Tibial nerve (tissue), 4 donors: ENCODE measurements around the gene ELMO1. TPM values are rescaled to one million over a fixed set of nuclear protein-coding genes. Genes with fewer than 3 reads are reported as not detected.

ENCODE experiments used
- DNase-seq, 2 donors: peaks; one replicate each; pipeline ENCODE4 v3.0.0-alpha.2; 2019; ENCODE audit warnings: low spot score in 2 of 2
- H3K27ac ChIP-seq, 4 donors: fragments of 200-600 bp; sonication (generic) in 3 of 4; one replicate each; pipeline ENCODE4 v1.5.1; 2017 to 2019; ENCODE audit warnings: mild to moderate bottlenecking in 1 of 4
- H3K27me3 ChIP-seq, 2 donors: fragments of 200-600 bp; sonication (generic) in 1 of 2; one replicate each; pipeline versions ENCODE4 v1.5.1 to v1.6.0; 2017 to 2019
- H3K36me3 ChIP-seq, 3 donors: fragments of 200-600 bp; sonication (generic); one replicate each; pipeline ENCODE4 v1.5.1; 2018 to 2019
- H3K4me1 ChIP-seq, 4 donors: fragments of 200-600 bp; sonication (generic) in 3 of 4; one replicate each; pipeline ENCODE4 v1.5.1; 2017 to 2019
- H3K4me3 ChIP-seq, 4 donors: fragments of 200-600 bp; sonication (generic) in 3 of 4; one replicate each; pipeline ENCODE4 v1.5.1; 2017 to 2019; ENCODE audit warnings: mild to moderate bottlenecking in 1 of 4, moderate library complexity in 1 of 4
- H3K9me3 ChIP-seq, 4 donors: fragments of 200-600 bp; sonication (generic) in 3 of 4; one replicate each; pipeline ENCODE4 v1.5.1; 2017 to 2019
- CTCF ChIP-seq, 5 experiments: fragments of 200-600 bp in 3 of 5; fragments of 450-650 bp in 2 of 5; sonication (generic) in 3 of 5; IDR thresholded peaks; one replicate each; pipeline ENCODE4 v1.5.1; 2016 to 2019; ENCODE audit warnings: antibody characterized with exemption in 5 of 5, mild to moderate bottlenecking in 3 of 5, moderate library complexity in 2 of 5
- EP300 ChIP-seq, 2 donors: sonication (generic); formaldehyde crosslinking; IDR thresholded peaks; one replicate each; pipeline ENCODE4 v1.6.1; 2017; ENCODE audit warnings: antibody characterized with exemption in 2 of 2, mild to moderate bottlenecking in 1 of 2
- POLR2A ChIP-seq, 2 donors: fragments of 450-650 bp; IDR thresholded peaks; one replicate each; pipeline ENCODE4 v1.6.1; 2017; ENCODE audit warnings: antibody characterized with exemption in 2 of 2, mild to moderate bottlenecking in 2 of 2, moderate library complexity in 2 of 2
- WGBS, 2 donors: methylation state at CpG; one replicate each; pipeline ENCODE4 v1.1.5; 2018; 5-methylcytosine and 5-hydroxymethylcytosine counted together
- total RNA-seq, 4 donors: library from RNA; depleted of rRNA; stranded (reverse); fragments of >200 nt; gene quantifications; one replicate each; pipeline ENCODE4 v1.1.0, GENCODE V29; 2016

ELMO1 gene
- total RNA-seq, 4 donors from 2014 or later, result 196 to 328 (median 268) TPM

DNA sequence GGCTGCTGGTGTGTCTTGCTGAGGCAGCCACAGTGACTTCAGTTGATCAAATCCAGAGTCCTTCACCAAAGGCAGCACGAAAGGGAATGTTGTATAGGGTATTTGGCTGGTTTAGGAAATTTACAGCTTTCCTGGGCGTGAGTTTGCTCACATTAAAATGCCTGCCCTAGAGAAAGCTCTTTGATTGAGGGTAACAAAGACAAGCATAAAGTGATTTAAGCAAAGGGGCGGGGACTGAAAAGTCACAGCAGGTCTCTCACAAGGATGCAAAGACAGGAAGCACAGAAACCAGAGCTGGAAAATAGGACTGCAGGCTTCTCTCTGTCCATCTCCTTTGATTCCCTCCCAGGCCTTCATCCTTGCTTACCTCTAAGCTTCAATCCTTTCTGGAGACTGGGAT lies 139.2 kb downstream of the ELMO1 start:
- peak overlapping the region in 1 of 4 donors; percentile 18 for H3K27ac ChIP-seq
- no peaks in the 10 kb centered on the region for H3K27me3 ChIP-seq
- no peaks in the 10 kb centered on the region for H3K9me3 ChIP-seq
- DNase-seq, result no peak
- no peak overlapping the region for H3K4me3 ChIP-seq
- H3K36me3 ChIP-seq, result peaks cover 0 to 34% (median 0%) of the 10 kb centered on the region in 3 donors
- H3K4me1 ChIP-seq, result peaks cover 0 to 59% (median 30%) of the 10 kb centered on the region in 4 donors
- WGBS, 2 donors, result 92 to 96% methylated on average over 3 of the region's 3 CpGs
- TF ChIP-seq CTCF (IDR thresholded peaks at IDR 0.05), result no peak

- peak in 1 of 2 donors; percentile 4 for DNase-seq
- H3K27me3 ChIP-seq, result no peaks in the 10 kb centered on the region
- H3K27ac ChIP-seq, result peak overlapping the region in 2 of 4 donors; percentile 60 to 77
- 55 to 56% methylated on average over 3 of the region's 3 CpGs for WGBS, 2 donors
- no peak overlapping the region for H3K4me3 ChIP-seq
- no peaks in the 10 kb centered on the region for H3K9me3 ChIP-seq
- peaks cover 0 to 27% (median 0%) of the 10 kb centered on the region in 3 donors for H3K36me3 ChIP-seq
- no peak for TF ChIP-seq POLR2A (IDR thresholded peaks at IDR 0.05)
- TF ChIP-seq CTCF (IDR thresholded peaks at IDR 0.05), result no peak
- H3K4me1 ChIP-seq, result peaks cover 0 to 38% (median 14%) of the 10 kb centered on the region in 4 donors
Measured at GRCh38 chr7:37304921-37305320, 143.7 kb downstream of the ELMO1 start.

DNA sequence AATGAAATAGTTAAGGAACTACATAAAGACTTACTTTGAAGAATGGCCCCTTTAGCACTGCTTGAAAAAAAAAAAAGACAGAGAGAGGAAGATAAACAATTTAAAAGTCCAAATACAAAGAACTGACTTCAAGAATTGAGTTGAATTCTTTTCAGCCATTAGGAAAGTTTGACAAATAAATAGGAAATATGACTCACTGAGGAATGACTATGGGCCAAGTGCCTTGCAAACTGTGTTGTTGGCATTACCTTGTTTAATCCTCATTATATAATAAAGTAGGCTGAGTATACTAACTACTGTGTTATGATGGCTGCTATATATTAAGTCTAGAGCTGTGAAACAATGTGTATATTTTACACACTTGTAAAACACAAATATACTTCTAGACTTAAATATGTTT lies 151.1 kb downstream of the ELMO1 start:
- Histone ChIP-seq H3K36me3 (peaks cover 0 to 9% (median 0%) of the 10 kb centered on the region in 3 donors), H3K4me1 (peaks cover 0 to 31% (median 9%) of the 10 kb centered on the region in 4 donors), H3K27ac (peak overlapping the region in 2 of 4 donors; percentile 73 to 76), H3K27me3 (no peaks in the 10 kb centered on the region), H3K4me3 (no peak overlapping the region), H3K9me3 (no peaks in the 10 kb centered on the region)
- no peak for DNase-seq
- TF ChIP-seq EP300 (IDR thresholded peaks at IDR 0.05) (peak in 1 of 2 donors; percentile 46), POLR2A (IDR thresholded peaks at IDR 0.05) (no peak)

DNA sequence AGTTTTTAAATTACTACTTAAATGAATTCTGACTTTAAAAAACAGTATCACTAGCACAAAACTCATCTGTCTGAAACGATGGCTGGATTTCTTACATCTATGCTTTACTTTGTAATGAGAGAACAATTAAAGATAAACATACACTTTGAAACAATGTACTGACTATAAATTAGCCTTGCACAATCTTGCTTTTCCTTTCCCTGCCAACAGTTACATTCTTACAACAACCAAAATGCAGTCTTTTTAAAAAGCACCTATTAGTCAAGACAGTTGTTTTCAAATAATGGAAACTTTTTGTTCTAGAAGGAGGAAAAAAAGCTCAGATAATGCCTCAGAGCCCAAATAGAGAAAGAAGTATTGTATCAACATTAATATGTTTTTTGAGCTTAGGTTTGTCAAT lies 153.3 kb downstream of the ELMO1 start:
- H3K36me3 ChIP-seq, result no peaks in the 10 kb centered on the region
- peak overlapping the region in 2 of 4 donors; percentile 30 to 51 for H3K27ac ChIP-seq
- WGBS, 2 donors, result 23 to 24% methylated on average over 1 of the region's 1 CpG
- H3K9me3 ChIP-seq, result no peaks in the 10 kb centered on the region
- TF ChIP-seq EP300 (IDR thresholded peaks at IDR 0.05), result no peak
- TF ChIP-seq CTCF (IDR thresholded peaks at IDR 0.05), result no peak
- TF ChIP-seq POLR2A (IDR thresholded peaks at IDR 0.05), result no peak
- DNase-seq, result no peak
- no peak overlapping the region for H3K4me3 ChIP-seq
- H3K4me1 ChIP-seq, result peaks cover 0 to 30% (median 9%) of the 10 kb centered on the region in 4 donors
- no peaks in the 10 kb centered on the region for H3K27me3 ChIP-seq

GRCh38 chr7:37290731-37291130 lies 157.9 kb downstream of the ELMO1 start:
- H3K4me1 ChIP-seq, result peaks cover 0 to 46% (median 22%) of the 10 kb centered on the region in 4 donors
- no peak for TF ChIP-seq CTCF (IDR thresholded peaks at IDR 0.05)
- no peak for TF ChIP-seq POLR2A (IDR thresholded peaks at IDR 0.05)
- no peak for TF ChIP-seq EP300 (IDR thresholded peaks at IDR 0.05)

GRCh38 chr7:37289781-37290180 lies 158.9 kb downstream of the ELMO1 start:
- 52 to 65% methylated on average over 1 of the region's 1 CpG for WGBS, 2 donors
- Histone ChIP-seq H3K36me3 (no peaks in the 10 kb centered on the region), H3K9me3 (no peaks in the 10 kb centered on the region), H3K4me3 (no peak overlapping the region), H3K27me3 (no peaks in the 10 kb centered on the region), H3K27ac (peak overlapping the region in 2 of 4 donors; percentile 58 to 78), H3K4me1 (peaks cover 5 to 47% (median 28%) of the 10 kb centered on the region in 4 donors)
- TF ChIP-seq CTCF (IDR thresholded peaks at IDR 0.05) (no peak), EP300 (IDR thresholded peaks at IDR 0.05) (no peak), POLR2A (IDR thresholded peaks at IDR 0.05) (no peak)
- DNase-seq, result no peak

More at GRCh38 chr7:37290731-37291130, 157.9 kb downstream of the ELMO1 start:
- Histone ChIP-seq H3K9me3 (no peaks in the 10 kb centered on the region), H3K36me3 (no peaks in the 10 kb centered on the region), H3K27me3 (no peaks in the 10 kb centered on the region), H3K4me3 (no peak overlapping the region), H3K27ac (peak overlapping the region in 2 of 4 donors; percentile 9 to 60)
- no peak for DNase-seq
